Measurements from ENCODE around the gene DLG1. TPM values are rescaled to one million over a fixed set of nuclear protein-coding genes. Genes with fewer than 3 reads are reported as not detected.
"Not testable (repeated sequence)": the region's sequence is repeated elsewhere in the genome, so short reads cannot be mapped to it uniquely, and the experiment has no call there.

DLG1 gene
- total RNA-seq, 1 donor from 2014 or later, result 99.6 TPM

DNA sequence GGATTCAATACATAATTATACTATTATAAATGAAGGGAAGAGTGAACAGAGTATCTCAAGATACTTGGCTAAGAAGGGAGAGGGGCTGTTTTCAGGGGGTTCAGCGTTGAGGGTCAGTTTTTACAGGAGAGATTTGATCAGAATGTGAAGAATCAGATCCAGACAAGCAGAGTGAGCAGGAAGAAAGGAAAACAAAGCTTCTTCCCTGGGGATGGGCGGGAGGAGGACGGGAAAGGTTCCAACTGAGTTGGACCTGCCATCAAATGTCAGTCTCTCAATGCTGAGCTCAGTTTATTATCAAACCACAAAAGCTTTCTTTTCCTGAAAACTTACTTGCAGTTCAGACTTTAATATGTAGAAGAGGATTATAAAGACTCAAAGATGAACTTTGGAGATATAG is 262.8 kb downstream of the DLG1 start:
- no peak overlapping the region for H3K4me3 Mint-ChIP-seq (ENCODE audit: low read depth)
- peaks cover 1% of the 10 kb centered on the region for H3K36me3 Mint-ChIP-seq (ENCODE audit: insufficient read depth)
- peaks cover 39% of the 10 kb centered on the region for H3K27me3 Mint-ChIP-seq
- H3K9me3 Mint-ChIP-seq (ENCODE audit: low read depth), result no peaks in the 10 kb centered on the region
- TF ChIP-seq, protein P1, sequence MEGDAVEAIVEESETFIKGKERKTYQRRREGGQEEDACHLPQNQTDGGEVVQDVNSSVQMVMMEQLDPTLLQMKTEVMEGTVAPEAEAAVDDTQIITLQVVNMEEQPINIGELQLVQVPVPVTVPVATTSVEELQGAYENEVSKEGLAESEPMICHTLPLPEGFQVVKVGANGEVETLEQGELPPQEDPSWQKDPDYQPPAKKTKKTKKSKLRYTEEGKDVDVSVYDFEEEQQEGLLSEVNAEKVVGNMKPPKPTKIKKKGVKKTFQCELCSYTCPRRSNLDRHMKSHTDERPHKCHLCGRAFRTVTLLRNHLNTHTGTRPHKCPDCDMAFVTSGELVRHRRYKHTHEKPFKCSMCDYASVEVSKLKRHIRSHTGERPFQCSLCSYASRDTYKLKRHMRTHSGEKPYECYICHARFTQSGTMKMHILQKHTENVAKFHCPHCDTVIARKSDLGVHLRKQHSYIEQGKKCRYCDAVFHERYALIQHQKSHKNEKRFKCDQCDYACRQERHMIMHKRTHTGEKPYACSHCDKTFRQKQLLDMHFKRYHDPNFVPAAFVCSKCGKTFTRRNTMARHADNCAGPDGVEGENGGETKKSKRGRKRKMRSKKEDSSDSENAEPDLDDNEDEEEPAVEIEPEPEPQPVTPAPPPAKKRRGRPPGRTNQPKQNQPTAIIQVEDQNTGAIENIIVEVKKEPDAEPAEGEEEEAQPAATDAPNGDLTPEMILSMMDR (IDR thresholded peaks at IDR 0.05; ENCODE audit: unreplicated experiment), result no peak
- H3K4me1 Mint-ChIP-seq (ENCODE audit: low read depth), result no peaks in the 10 kb centered on the region
- no peak overlapping the region for H3K27ac Mint-ChIP-seq
- no peak for DNase-seq (ENCODE audit: low spot score, unreplicated experiment)

DNA sequence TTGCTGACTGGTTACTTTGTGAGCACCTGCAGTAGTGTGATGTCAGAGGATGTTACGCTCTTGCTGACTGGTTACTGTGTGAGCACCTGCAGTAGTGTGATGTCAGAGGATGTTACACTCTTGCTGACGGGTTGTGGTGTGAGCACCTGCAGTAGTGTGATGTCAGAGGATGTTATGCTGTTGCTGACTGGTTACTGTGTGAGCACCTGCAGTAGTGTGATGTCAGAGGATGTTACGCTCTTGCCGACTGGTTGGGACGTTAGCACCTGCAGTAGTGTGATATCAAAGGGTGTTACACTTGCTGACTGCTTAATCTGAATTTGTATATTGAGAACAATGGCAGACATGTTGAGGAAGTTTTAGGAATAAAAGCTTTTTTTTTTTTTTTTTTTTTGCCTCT is 263.6 kb downstream of the DLG1 start:
- not testable (repeated sequence) for H3K4me3 Mint-ChIP-seq (ENCODE audit: low read depth); H3K27ac Mint-ChIP-seq; H3K9me3 Mint-ChIP-seq (ENCODE audit: low read depth); DNase-seq (ENCODE audit: low spot score, unreplicated experiment); H3K36me3 Mint-ChIP-seq (ENCODE audit: insufficient read depth); H3K4me1 Mint-ChIP-seq (ENCODE audit: low read depth)
- H3K27me3 Mint-ChIP-seq, result peaks cover 45% of the 10 kb centered on the region

DNA sequence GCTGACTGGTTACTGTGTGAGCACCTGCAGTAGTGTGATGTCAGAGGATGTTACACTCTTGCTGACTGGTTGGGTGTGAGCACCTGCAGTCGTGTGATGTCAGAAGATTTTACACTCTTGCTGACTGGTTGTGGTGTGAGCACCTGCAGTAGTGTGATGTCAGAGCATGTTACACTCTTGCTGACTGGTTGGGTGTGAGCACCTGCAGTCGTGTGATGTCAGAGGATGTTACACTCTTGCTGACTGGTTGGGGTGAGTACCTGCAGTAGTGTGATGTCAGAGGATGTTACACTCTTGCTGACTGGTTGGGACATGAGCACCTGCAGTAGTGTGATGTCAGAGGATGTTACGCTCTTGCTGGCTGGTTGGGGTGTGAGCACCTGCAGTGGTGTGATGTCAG is 264.6 kb downstream of the DLG1 start:
- DNase-seq (ENCODE audit: low spot score, unreplicated experiment); H3K4me3 Mint-ChIP-seq (ENCODE audit: low read depth); H3K36me3 Mint-ChIP-seq (ENCODE audit: insufficient read depth); H3K27ac Mint-ChIP-seq; H3K4me1 Mint-ChIP-seq (ENCODE audit: low read depth); H3K9me3 Mint-ChIP-seq (ENCODE audit: low read depth): not testable (repeated sequence)
- peaks cover 49% of the 10 kb centered on the region for H3K27me3 Mint-ChIP-seq

DNA sequence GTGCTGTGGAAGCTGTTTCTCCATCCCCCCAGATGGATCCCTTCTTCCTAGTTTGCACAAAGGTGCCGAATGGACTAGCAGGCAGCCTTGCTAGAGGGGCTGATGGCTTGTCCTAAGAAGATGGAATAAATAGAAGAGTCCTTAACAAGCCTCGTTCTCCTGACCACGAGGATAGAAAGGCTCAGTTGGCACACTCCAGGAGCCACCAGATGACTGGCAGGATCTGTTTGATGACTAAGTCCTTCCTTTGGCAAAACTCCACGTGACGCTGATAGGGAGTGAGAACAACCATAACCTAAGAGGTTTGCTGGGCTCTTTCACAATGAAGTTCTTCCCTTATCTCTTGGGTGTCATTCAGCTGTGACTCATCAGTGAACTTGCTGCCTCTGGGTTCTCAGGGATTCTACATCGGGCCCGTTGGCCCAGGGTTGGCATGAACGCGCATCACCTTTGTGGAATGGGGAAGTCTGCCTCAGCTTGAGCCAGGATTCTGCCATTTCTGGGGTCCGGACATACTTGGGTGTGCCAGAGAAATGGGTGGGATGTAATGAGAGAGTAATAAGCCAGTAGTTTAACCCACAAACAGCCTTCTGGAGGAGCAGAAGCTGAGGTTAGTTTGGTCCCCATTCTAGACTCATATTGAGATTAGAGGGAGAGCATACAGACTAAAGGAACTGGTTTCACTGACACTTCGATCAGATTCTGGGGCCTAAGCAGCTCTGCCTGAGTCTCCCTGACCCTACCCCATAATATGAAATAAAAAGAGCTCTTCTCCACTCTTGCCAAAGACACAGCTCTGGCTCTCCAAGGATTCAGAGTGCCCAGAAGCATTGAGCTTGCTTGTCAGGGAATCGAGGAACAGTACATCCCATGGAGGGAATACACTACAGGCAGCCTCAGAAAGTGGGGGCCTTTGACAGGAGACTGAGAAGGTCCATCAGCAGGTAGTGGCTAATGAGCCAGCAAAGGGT is 266.8 kb downstream of the DLG1 start:
- no peaks in the 10 kb centered on the region for H3K9me3 Mint-ChIP-seq (ENCODE audit: low read depth)
- no peaks in the 10 kb centered on the region for H3K36me3 Mint-ChIP-seq (ENCODE audit: insufficient read depth)
- DNase-seq (ENCODE audit: low spot score, unreplicated experiment), result no peak
- H3K27ac Mint-ChIP-seq, result no peak overlapping the region
- H3K4me3 Mint-ChIP-seq (ENCODE audit: low read depth), result no peak overlapping the region
- TF ChIP-seq, protein P1 (IDR thresholded peaks at IDR 0.05; ENCODE audit: unreplicated experiment), result no peak
- H3K27me3 Mint-ChIP-seq, result peaks cover 56% of the 10 kb centered on the region
- H3K4me1 Mint-ChIP-seq (ENCODE audit: low read depth), result no peaks in the 10 kb centered on the region

DNA sequence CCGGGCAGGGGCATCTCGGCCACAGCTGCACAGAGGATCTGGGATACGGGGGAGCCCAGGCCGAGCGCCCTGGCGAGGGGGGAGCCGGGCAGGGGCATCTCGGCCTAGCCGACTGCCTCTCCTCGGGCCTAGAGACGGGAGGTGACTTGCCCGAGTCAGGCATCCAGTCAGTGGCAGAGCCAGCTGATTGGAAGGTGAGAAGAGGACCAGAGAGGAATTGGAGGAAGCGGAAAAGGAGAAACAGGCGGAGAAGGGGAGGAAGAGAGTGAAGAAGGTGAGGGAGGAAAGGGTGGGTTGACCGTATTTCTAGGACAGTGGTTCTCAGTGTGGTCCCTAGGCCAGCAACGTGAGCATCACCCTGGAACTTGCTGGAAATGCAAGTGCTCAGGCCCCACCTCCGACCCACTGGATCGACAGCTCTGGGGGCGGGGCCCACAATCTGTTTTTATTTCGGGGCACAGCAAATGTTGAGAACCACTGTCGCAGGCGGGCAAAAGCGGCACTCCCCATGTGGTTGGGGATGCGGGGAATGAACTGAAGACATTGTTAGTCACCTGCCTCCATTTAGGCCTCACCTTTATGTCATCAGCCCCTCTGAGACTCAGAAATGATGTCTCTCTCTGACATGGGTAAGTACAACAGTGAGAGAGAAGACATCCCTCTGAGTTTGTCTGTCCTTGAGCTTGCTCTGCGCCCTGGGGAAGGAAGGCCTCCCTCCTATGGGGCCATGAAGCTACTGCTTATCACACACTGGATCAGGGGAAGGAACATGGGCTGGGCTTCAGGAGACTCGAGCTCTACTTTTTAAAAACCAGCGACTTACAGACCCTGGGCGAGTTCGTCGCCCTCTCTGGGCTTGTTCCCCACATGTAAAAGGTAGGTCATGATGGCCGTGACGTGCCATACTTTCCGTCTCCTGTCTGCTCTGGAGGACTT is 267.8 kb downstream of the DLG1 start:
- peaks cover under 1% of the 10 kb centered on the region for H3K36me3 Mint-ChIP-seq (ENCODE audit: insufficient read depth)
- no peak overlapping the region for H3K27ac Mint-ChIP-seq
- H3K4me1 Mint-ChIP-seq (ENCODE audit: low read depth), result no peaks in the 10 kb centered on the region
- TF ChIP-seq, protein P1 (IDR thresholded peaks at IDR 0.05; ENCODE audit: unreplicated experiment), result no peak
- no peak overlapping the region for H3K4me3 Mint-ChIP-seq (ENCODE audit: low read depth)
- DNase-seq (ENCODE audit: low spot score, unreplicated experiment), result no peak
- no peaks in the 10 kb centered on the region for H3K9me3 Mint-ChIP-seq (ENCODE audit: low read depth)
- peaks cover 58% of the 10 kb centered on the region for H3K27me3 Mint-ChIP-seq

DNA sequence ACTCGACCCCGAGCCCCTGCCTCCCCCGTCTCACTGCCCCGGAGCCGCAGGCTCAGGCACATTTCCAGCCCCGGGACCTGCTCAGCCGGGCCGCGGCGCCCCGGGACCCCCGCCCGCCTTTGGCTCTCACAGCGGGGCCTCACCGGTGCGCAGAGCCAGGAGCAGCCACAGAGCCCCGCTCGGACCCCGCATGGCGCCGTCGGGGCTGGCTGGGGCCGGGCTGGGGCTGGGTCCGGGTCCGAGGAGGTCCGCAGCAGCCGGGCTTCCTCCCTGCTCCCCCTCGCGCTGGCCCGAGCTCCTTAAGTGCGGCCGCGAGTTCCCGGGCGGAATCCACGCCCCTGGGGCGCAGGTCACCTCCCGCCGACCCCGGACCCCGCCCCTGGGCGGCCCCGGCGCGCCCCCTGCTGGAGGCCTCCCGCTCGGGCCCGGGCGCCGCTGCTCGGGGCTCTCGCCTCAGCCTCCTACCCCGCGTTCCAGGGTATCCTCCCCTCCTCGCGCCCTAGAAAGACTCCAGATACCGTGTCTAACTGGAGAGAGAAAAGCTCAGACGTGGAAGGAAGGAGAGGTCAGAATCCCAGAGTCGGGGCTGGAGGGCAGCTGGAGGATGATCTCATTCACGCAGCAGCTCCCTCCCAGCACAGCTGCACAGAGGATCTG is 268.8 kb downstream of the DLG1 start, which contains the start of gene MELTF:
MELTF (minus strand) TSS at position 307 of the 657 bp plus-strand sequence; CDS start at position 192, 115 bp downstream.
- peaks cover 56% of the 10 kb centered on the region for H3K27me3 Mint-ChIP-seq
- no peaks in the 10 kb centered on the region for H3K9me3 Mint-ChIP-seq (ENCODE audit: low read depth)
- peaks cover 2% of the 10 kb centered on the region for H3K4me1 Mint-ChIP-seq (ENCODE audit: low read depth)
- H3K36me3 Mint-ChIP-seq (ENCODE audit: insufficient read depth), result peaks cover 3% of the 10 kb centered on the region
- peak; percentile 71 for DNase-seq (ENCODE audit: low spot score, unreplicated experiment)
- no peak within 1 kb of the TSS for H3K27ac Mint-ChIP-seq
- TF ChIP-seq, protein P1 (IDR thresholded peaks at IDR 0.05; ENCODE audit: unreplicated experiment), result peak; percentile 97
- peak within 1 kb of the TSS; percentile 62 for H3K4me3 Mint-ChIP-seq (ENCODE audit: low read depth)
